IPS DF 19.7 (cell line): ENCODE results near the gene AHR.
"Not testable (repeated sequence)": the region's sequence is repeated elsewhere in the genome, so short reads cannot be mapped to it uniquely, and the experiment has no call there.

Source experiments
- DNase-seq: peaks from one replicate; pipeline ENCODE4 v3.0.0-alpha.2; 2013; ENCODE audit warnings: low read depth, low spot score

AHR gene

DNA sequence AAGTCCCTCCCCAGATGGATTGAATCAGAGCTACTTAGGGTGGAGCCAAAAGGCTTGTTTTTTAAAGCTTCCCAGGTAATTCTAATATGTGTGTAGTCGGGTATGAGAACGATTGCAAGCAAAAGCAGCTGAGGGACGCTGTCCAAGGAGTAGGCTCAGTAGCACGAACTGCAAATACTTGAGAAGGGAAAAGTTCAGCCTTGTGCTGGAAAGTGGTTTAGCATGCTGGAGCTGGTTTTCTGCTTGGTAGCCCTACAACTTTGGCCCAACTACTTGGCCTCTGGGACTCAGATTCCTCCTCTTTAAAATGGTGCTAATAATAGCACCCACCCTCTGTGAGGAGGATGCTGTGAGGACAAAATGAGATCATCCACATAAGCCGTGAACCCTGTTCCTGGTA lies 76.2 kb downstream of the AHR start:
- no peak for DNase-seq

DNA sequence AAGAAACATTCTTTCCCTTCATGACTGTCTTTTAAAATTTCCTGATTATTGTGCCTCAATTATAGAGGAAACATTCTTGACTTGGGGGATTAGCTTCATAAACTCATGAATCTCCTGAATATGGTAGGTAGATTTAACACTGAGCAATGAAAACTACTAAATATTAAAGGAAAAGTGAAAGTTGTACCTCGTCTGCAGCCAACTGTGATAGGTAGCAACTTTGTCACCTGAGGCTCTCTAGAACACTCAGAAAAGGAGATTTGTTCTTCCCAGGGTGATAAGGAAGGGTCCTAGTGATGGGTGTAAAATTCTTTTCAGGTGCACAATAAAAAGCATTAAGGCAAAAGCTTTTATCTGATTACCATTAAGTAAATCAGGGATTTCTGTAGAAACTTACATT lies 78.1 kb downstream of the AHR start:
- no peak for DNase-seq

DNA sequence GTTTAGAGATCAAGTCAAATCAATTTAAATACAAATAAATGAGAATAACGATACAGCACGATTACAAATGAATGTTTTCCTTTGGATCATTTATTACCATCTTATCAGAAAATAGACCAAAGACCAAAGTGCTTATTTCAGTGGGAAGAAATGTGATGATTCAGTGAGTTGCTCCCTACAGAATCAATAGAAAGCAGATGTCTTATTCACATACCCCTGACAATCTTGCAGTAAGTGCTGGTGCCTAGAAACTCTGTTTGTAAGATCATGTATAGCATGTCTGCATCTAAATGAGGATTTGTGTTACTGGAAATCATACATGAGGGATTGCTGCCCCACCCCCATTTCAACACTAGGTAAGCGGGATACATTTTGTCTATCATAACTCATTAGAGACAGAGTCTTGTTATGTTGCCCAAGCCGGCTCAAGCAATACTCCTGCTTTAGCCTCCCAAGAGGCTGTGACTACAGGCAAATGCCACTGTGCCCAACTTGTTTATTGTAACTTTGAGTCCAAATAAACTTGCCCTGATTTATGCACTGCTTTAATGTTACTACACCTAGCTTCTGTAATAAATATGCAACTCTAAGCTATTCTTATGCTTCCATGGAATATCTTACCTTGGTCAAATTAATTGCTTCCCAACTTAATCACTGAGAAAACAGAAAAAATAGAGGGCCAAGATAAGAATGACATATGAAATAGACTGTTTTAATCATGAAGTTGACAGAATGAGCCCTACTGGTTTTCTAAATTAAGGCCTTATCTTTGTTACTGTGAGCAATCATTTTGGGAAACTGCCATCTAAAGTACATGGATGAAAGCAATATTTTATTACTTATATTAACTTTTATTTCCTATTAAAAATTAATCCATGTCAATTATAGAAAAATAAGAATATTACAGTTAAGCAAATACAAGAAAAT lies 82.5 kb downstream of the AHR start:
- no peak for DNase-seq

DNA sequence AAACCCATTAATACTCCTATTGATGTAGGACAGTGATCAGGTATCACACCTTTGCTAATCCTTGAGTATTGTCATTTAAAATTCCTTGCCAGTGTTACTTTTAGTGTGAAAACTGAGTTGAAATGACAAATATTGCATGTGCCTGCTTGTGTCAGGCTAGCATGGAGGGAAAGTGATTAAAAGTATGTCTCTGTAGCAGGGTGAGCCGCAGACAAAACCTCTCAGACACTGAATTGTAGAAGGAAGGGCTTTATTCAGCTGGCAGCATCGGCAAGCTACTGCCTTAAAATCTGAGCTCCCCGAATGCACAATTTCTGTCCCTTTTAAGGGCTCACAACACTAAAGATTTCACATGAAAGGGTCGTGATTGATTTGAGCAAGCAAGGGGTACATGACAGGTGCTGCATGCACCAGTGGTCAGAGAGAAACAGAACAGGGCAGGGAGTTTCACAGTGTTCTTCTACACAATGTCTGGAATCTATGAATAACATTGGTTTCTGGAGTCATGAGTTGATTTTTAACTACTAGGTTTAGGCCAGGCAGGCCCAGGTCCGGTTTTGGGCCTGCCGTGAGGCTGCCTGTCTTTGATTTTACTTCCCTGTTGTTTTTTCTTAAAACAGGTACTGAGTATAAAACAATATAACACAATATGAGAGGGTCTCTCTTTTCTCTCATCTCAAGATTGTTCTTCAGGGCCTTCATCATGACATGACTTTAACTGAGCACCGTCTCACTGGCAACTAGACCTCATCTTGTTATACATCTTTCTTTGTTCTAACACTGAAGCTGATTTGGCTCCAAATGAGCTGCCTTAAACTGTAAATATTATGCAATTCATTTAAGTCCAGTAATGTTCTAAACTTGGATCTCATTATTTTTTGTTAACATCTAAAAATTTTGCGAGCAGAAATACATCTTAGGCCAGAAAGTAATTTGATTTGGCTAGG lies 84.2 kb downstream of the AHR start:
- not testable (repeated sequence) for DNase-seq

DNA sequence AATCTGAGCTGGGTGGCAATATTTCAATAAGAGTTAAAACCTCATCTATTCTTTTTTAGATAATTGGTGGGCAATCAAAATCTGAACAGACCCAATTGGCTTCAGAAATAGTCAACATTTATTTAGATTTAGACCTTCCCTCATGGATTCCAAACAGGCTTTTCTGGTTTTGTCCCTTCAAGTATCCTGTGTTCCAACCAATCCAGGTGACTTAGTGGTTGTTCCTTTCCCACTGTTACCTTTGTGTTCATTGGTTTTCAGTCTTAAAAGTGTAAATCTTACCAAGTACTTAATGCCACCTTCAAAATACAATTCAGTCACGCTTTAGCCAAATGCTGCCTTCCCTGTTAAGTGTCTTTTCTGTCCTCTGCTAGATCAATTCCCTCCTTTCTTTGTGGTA lies 85.9 kb downstream of the AHR start:
- no peak for DNase-seq

DNA sequence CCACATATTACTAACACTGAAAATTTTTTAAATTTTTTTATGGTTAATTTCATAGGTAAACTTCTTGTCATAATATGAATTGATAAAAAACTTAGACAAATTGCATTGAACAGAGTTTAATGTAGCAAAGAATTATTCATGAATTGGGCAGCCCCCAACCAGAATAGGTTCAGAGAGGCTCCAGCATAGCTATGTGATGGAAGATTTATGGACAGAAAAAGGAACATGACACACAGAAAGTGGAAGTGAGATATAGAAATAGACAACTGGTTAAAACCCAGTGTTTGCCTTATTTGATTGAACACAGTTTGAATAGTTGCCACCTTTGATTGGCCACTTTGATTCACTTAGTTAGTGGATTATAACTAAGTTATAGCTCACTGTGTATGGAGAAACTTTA lies 87.2 kb downstream of the AHR start:
- no peak for DNase-seq

DNA sequence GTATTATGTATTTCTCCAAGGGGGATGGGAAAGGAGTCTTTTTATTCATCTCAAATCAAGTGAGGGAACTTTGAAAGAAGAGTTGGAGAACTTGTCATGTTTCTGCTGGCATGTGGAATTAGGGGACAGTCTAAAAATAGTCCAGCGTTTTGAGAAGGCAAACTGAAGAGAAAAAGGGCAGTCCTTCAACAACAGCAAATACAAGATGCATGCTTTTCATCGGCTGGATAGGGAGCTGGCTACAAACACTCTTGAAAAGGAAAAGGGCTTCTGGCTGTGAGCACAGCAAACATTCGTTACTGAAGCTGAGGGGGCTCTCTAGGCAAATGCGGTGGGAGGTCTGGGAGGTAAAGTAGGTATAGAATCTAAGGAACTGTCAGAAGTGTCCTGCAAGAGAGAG lies 91.9 kb downstream of the AHR start:
- no peak for DNase-seq

DNA sequence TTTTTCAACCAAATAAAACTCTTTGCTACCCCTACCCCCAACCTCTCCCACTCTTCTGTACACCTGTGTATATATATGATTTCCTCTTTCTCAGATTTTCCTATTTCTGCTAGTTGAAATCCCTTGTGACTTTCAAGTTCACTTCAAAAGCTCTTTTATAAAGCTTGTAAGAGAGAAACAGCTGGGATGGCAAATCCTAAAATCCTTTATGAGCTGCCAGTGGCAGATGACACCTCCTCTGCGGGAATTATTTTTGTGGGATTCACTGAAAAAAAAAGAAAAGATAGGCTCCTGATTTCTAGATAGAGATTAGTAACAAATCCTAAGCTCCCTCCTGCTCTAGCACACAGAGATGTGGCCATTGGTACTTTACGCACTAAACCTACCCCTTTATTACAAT lies 92.9 kb downstream of the AHR start:
- no peak for DNase-seq

DNA sequence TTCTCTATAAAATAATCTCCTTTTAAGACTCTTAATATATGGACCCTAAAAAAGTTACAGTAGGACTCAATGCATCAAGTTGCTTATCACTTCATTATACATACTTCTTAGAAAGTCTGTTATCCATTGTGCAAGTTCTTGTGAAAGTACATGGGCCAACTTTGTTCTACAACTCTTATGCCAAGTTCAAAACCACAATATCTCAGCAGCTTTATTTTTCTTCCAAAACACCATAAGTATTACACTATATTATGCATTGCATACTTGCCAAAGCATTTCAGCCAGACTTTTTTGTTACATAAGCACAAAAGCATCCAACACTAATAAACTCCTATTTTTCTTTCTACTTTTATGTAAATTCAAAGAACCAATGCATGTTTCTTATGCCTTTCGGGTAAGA lies 94.4 kb downstream of the AHR start:
- no peak for DNase-seq

DNA sequence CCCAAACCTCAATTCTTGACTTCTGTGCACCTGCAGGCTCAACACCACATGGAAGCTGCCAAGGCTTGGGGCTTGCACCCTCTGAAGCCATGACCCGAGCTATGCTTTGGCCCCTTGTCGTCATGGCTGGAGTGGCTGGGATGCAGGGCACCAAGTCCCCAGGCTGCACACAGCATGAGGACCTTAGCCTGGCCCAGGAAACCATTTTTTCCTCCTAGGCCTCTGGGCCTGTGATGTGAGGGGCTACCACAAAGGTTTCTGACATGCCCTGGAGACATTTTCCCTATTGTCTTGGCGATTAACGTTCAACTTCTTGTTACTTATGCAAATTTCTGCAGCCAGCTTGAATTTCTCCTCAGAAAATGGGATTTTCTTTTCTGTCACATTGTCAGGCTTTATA lies 96.1 kb downstream of the AHR start:
- not testable (repeated sequence) for DNase-seq
